BJ (cell line): ENCODE results near the gene NRN1L. TPM values are rescaled to one million over a fixed set of nuclear protein-coding genes. Genes with fewer than 3 reads are reported as not detected.
"Not testable (repeated sequence)": the region's sequence is repeated elsewhere in the genome, so short reads cannot be mapped to it uniquely, and the experiment has no call there.

Source experiments
- CTCF ChIA-PET: fragments of 350-600 bp; formaldehyde crosslinking; extraction: SDS; loops from one replicate; lab custom pipeline; 2021; ENCODE audit warnings: antibody characterized with exemption, inconsistent platforms; lab: Yijun Ruan, JAX
- POLR2A ChIA-PET: fragments of 300-600 bp; sonication (Branson Sonifier 250); formaldehyde crosslinking; extraction: SDS; loops from one replicate; lab custom pipeline; 2021; ENCODE audit warnings: antibody characterized with exemption; lab: Charles Lee
- DNase-seq: peaks from one replicate; pipeline ENCODE4 v3.0.0-alpha.2; 2011; ENCODE audit warnings: low read depth
- H3K27me3 ChIP-seq: 2 replicates; pipeline ENCODE4 v1.6.0; 2011; ENCODE audit warnings: low read length; ENCODE audit not compliant: control insufficient read depth, insufficient read depth
- H3K36me3 ChIP-seq: 2 replicates; pipeline ENCODE4 v1.5.1; 2011; ENCODE audit warnings: low read length; ENCODE audit not compliant: control insufficient read depth, insufficient read depth
- H3K4me3 ChIP-seq: 2 replicates; pipeline ENCODE4 v1.5.1; 2011; ENCODE audit warnings: low read depth, mild to moderate bottlenecking, control low read depth, low read length
- CTCF ChIP-seq: IDR thresholded peaks from 2 replicates; pipeline ENCODE4 v1.5.1; 2011; ENCODE audit warnings: low read depth, mild to moderate bottlenecking, control low read depth, inconsistent platforms, low read length, moderate library complexity; ENCODE audit not compliant: insufficient read depth
- polyA plus RNA-seq: library from polyadenylated mRNA; depleted of rRNA; stranded (reverse); fragments of >200 nt; gene quantifications from 2 replicates; pipeline ENCODE4 v1.2.3, GENCODE V29; 2011

NRN1L gene
- polyA plus RNA-seq, 1 experiment = 0.27 TPM

DNA sequence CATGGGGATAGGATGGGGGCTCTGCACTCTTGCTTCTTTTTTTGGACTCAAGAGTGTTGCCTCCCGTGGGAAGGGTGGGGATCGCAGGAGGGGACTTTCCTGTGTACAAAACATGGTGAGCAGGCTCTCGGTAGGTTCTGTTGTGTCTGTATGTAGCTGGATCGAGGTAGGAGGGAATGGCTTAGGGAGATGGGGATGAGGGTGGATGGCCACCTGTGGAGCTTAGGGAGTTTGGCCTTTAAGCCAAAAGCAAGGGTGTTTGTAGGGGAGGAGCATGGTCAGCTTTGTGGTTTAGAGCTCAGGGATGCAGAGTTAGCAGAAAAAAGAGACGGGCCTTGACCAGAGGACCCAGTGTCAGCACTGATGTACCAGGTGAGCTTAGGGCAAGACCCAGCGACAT lies 22.8 kb upstream of the NRN1L start:
- no peak overlapping the region for H3K4me3 ChIP-seq
- H3K36me3 ChIP-seq = peaks cover 5% of the 10 kb centered on the region
- TF ChIP-seq CTCF = no peak
- ChIA-PET POLR2A (no interaction called here), CTCF (interaction anchor here (1.1 to 3.0 kb wide), 5 partner anchors 8 to 189 kb away, joined by 3 to 23 read pairs (median 5); no protein-coding TSS in a partner anchor)
- no peaks in the 10 kb centered on the region for H3K27me3 ChIP-seq
- no peak for DNase-seq

- Histone ChIP-seq H3K4me3 (no peak overlapping the region), H3K27me3 (no peaks in the 10 kb centered on the region), H3K36me3 (peaks cover 7% of the 10 kb centered on the region)
- ChIA-PET POLR2A (no interaction called here), CTCF (interaction anchor here (0.7 to 3.0 kb wide), 12 partner anchors 18 to 342 kb away, joined by 3 to 23 read pairs (median 4); partner anchors contain the start of gene NRN1L)
- no peak for DNase-seq
- no peak for TF ChIP-seq CTCF
These were observed 21.8 kb upstream of the NRN1L start for GRCh38 chr16:67862623-67863583.

- CTCF ChIA-PET = interaction anchor here (1.1 to 3.0 kb wide), 5 partner anchors 48 to 343 kb away, joined by 3 to 23 read pairs (median 5); no protein-coding TSS in a partner anchor
- peaks cover 12% of the 10 kb centered on the region for H3K36me3 ChIP-seq
- H3K4me3 ChIP-seq, POLR2A ChIA-PET, H3K27me3 ChIP-seq, DNase-seq: not testable (repeated sequence)
These were observed 20.6 kb upstream of the NRN1L start for GRCh38 chr16:67864044-67864443.

DNA sequence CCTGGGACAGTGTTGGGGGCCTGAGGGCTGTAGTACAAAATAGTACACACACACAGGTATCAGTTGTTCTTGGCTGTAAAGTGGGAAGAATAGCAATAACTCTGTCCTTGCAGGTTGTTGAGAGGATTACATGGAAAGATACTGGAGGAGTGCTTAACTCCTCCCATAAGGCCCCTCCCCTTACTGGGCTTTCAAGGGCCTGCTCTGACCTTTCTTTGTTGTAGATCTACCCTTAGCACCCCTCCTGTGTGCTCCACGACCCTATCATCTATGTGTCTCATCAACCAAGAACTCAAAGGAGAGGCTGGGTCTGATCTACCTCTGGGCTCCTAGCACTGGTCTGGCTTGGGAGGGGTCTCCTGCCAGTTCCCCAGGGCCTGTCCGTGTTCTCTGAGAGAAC lies 20.1 kb upstream of the NRN1L start:
- H3K4me3 ChIP-seq = no peak overlapping the region
- no peak for TF ChIP-seq CTCF
- no peak for DNase-seq
- no peaks in the 10 kb centered on the region for H3K27me3 ChIP-seq
- POLR2A ChIA-PET = no interaction called here
- peaks cover 12% of the 10 kb centered on the region for H3K36me3 ChIP-seq
- CTCF ChIA-PET = interaction anchor here (1.0 to 2.1 kb wide), 3 partner anchors 19 to 344 kb away, joined by 3 to 17 read pairs (median 5); no protein-coding TSS in a partner anchor

GRCh38 chr16:67865318-67865717 lies 19.4 kb upstream of the NRN1L start:
- peak; percentile 46 for TF ChIP-seq CTCF
- POLR2A ChIA-PET = no interaction called here
- H3K36me3 ChIP-seq = peaks cover 16% of the 10 kb centered on the region

More at GRCh38 chr16:67865318-67865717, 19.4 kb upstream of the NRN1L start:
- Histone ChIP-seq H3K27me3 (no peaks in the 10 kb centered on the region), H3K4me3 (no peak overlapping the region)
- CTCF ChIA-PET = interaction anchor here (0.6 to 2.1 kb wide), 3 partner anchors 19 to 49 kb away, joined by 3 to 17 read pairs (median 3); no protein-coding TSS in a partner anchor
- no peak for DNase-seq
